HG03521 (cell line): ENCODE measurements around the gene RHBDF2.

Source experiments
- ATAC-seq: cut with Tn5 transposase; IDR thresholded peaks from one replicate; pipeline ENCODE4 v1.9.1; 2021; ENCODE audit warnings: mild to moderate bottlenecking, moderate library complexity; ENCODE audit not compliant: unreplicated experiment

Gene RHBDF2

DNA sequence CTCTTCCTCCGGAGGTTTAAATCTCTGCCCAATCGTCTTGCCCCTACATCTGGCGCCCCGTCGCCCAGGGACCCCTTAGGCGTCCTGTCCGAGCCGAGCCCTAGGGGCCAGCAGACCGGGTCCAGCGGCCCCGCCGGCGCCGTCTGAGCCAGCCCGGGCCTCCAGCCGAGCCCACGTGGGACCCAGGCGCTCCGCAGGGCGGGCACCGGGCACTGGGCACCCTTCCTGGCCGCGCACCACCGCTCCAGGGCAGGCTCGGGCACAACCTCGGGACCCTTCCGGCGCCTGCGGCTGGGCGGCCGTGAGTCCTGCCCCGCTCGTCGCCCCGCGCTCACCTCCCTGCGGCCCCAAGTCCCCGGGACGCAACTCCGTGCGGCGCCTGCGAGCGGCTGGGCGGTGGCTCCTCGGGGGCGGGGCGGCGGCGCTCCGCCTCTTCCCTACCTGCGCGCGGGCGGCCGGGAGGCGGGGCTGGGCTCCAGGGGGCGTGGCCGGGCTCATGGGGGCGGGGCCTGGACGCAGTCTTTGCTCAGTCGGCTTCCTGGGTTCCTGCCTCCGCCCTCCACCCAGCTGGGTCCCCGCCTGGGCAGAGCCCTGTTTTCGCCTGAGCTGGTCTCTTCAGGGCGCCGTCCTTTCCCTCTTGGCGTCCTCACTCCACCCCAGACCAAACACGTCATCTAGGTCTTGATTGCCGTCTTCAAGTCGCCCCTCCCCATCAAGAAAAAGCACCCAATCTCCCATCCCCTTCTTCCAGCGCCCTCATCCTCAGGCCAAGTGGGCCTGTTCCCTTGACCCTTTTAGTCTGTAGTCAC is at the start of gene RHBDF2:
Gene RHBDF2, minus strand, starts transcription at position 406 of the 809 bp plus-strand sequence. CDS start 19,899 bp downstream, outside the sequence.
- peak; percentile 77 for ATAC-seq

DNA sequence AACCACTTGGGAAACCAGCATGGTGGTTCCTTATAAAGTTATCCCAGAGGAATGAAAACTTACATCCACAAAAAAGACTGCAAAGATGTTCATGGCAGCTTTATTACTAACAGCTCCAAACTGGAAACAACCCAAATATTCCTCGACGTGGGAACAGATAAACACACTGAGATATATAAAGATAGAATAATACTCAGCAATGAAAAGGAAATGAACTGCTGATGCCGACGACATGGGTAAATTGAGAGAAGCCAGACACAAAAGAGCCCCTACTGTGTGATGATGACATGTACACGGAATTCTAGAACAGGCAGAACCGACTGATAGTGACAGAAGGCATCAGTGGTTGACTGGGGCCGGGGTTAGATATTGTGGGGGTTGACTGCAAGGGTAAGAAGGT is 48.3 kb upstream of the RHBDF2 start:
- ATAC-seq, result no peak

DNA sequence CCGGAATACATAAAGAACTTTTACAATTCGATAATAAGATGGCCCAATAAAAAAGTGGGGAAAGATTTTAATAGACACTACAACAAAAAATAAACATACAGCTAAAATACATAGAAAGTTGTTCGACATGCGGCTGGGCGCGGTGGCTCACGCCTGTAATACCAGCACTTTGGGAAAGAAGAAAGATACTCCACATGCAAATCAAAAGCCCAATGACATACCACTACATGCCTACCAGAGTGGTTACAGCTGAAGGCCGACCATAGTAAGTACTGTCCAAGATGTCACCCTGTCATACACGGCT is 47.9 kb upstream of the RHBDF2 start:
- no peak for ATAC-seq

DNA sequence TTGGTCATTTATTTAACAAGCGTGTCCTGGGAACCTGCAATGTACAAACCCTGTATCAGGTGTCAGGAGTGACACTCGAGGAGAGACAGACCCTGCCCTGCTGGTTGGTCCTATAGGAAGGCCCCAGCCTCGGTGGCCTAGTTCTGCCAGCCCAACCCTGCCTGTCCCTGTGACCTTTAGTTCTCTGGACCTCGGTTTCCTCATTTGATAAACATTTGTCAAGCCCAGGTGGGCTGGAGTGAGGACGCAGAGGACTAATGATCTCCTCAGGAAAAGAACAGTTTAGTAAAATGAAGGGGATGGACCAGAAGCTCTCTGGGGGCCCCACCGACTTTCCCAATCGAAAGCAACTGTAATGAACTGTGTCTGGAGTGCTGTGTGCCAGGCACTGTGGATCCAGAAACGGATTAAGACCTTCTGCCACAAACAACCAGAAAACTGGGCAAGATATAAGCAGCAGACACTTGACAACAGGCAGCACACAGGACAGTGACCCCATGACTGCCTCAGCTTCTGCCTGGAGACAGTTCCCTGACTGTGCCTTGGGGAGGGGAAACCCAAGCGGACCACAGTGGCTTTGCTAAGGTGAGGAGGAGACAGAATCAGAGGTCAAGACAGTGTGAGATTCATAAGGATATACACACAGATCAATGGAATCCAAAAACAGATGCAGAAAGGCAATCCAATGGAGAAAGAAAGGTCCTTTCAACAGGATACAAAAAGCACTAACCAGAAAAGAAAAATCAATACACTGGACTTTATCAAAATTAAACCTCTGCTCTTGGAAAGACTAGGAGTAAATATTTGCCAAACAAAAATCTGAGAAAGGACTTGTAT is 47.4 kb upstream of the RHBDF2 start:
- ATAC-seq, result no peak

DNA sequence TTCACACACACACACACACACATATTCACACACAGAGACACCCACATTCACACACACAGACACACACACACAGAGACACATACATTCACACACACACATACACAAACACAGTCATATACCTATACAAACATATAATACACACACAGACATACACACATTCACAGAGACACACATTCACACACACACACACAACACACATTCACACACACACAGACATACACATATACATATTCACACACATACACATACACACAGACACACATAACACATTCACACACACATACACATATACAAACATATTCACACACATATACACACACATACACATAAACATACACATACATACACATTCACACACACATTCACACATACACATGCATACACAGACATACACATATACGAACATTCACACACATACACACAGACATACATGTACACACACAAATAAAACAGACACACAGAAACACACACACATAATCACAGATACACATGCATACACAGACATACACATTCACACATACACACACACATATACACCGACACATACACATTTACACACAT is 46.5 kb upstream of the RHBDF2 start:
- no peak for ATAC-seq

DNA sequence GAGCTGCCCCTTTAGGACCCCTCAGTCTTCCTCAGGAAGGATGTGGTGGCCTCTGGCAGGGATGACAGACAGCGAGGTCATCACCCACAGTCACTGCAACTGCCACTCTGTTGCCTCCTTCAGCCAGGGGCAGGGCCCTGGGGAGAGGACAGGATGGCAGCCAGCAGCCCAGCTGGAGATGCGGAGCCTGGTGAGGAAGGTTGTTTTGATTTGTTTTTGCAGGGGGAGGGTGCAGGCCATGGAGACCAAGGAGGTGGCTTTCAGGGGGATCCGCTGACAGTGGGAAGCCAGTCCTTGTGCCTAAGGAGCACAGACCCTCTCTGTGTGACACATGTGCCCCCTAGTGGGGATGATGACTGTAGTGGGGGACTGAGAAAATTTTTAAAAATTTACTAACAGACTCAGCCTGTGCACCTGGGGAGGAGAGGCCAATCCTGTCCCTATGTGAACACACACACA is 46.0 kb upstream of the RHBDF2 start:
- ATAC-seq, result no peak

DNA sequence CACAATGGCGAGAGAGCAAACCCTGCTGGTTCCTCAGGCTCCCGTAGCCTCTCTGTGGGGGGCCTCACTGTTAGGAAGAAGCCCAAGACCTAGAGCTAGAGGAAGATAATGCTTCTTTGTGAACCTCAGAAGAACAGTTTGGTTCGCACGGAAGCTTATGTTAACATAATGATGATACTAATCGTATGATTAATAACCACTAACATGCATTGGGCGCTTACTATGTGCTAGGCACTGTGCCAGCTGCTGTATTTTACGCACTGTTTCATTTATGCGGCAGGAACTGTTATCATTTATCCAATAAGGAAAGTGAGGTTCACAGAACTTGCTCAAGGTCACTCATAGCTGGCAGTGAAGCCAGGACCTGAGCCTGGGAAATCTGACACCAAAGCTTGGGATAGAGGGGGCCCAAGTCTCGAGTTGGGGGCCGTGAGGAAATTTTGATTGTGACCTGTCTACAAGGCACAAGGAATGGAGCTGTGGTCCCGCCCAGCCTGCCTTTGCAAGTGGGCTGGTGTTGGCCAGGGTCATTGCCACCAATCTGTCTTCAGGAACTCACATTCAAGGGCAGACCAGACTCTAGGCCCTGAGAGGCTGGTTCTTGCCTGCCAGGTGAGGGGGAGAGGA is 45.4 kb upstream of the RHBDF2 start:
- no peak for ATAC-seq

DNA sequence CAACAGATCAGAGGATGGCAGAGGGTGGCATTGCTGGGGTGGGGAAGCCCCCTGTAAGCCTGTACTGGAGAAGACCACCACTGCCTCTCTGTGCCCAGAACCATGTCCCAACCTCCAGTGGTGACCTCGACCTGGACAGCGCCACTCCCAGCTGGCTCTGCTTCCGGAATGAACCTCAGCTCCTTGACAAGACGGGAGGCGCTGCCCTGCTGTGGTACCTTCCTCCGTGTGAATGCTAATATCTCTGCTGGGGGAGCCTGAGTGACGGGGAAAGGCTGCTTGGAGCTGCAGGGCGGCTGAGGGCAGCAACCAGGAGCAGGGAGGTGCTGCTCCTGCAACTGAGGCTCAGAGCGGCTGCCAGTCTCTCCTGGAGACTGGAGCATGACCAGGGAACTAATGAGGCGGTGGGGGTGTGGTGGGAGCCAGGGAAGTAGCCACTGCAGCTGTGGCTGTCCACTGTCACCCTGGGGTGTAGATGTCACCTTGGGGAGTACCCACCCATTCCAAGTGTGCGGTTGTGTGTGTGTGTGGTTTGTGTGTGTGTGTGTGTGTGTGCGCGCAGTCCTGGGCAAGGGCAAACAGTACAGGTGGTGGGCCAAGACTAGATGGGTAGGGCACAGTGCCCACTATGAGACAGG is 44.8 kb upstream of the RHBDF2 start:
- no peak for ATAC-seq

DNA sequence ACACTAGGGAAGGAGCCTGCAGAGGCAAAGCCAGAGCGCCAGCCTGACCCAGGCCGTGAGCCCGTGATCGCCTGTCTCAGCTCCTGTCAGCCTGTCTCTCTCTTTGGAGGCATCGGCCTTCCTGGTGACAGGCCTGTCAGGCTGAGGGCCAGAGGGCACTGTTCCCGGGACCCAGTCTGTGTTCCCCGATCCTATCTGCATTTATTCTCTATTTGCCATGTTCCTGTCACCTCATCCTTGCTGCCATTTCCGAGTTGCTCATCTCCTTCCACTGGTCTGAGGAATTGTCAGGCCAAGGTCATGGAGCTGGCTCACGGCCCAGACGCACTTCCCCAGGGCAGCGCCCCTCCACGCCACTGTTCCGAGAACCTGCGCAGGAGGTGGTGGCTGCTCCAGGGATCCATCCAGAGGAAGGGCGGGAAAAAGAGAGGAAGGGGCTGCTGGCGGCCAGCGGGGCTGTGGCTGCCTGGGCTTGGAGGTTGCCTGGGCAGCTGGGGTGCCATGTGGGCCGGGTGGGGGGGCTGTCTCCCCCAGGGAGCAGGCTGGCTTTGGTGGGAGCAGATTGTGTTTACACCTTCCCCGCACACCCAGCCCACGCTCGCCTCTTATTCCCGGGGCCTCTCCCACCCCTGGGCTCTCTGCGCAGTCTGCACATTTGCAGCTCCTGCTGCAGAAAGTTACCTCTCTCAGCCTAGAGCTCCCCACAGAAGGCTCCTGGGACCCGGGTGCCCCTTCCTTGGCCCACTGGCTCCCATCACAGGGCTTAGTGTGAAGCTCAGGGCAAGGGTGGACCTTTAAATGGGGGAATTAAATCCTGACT is 43.5 kb upstream of the RHBDF2 start:
- no peak for ATAC-seq

DNA sequence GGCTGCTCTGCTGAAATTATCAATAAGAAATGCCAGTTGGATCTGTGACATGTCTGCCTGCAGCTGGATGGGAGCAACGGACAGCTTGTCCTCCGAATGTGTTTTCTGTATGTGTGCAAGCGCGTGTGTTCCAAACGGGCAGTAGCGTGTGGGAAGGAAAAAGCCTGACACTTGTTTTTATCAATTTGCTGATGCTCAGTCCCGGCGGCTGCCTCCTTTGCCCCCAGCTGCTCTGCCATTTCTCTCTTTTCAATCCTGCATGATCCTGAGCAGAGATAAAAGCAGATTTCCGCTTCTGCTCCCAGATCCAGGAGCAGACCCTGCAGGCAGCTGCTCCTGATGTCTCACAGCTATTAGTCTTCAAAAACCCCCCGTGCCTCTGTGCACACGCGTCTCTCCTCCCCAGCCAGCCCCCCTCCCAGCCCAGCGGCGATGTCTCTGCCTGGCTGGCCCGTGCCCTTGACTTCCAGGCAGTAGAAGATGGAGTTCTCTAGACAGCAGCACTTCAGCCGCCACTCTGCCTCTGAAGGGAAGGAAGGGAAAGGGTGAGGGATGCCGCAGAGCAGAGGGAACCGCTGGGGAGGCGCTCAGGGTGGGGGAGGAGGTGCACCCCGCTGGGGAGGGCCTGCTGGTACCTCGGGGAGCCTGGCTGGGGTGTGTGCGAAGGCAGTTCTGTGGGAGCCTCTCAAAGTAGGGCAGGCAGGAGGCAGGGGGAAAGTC is 42.8 kb upstream of the RHBDF2 start:
- ATAC-seq, result no peak

DNA sequence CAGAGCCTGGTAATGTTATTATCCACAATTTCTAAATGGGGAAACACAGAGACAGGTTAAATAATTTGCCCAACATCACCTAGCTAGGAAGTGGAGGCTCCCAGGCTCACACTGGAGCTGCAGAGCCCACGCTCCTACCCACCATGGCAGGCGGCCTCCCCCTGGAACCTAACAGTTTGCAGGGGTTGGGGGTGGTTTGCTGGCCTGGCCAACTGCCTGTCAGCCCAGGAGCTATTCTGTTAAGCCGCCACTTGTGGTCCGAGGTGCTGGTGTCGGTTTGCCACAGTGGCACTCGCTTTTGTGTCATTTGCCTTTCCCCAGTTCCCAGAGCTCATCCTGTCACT is 42.2 kb upstream of the RHBDF2 start:
- ATAC-seq, result no peak

DNA sequence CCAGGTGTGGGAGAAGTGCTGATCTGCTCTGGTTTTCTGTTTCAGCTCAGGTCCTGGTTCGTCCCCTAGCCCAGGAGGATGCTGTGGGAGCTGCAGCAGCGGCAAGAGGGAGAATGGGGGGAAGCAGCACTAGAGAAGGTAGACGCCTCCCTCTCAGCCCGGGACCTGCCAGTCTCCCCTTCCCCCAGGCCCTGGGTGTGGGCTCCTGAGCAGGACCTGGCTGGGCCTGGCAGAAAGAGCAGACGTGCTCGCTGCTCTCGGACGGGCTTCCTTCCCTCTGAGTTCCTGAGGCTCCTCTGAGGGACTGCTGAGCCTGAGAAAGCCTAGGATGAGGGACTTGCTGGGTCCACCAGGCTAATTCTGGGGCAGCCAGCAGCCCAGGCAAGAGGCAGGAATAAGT is 41.8 kb upstream of the RHBDF2 start:
- no peak for ATAC-seq

DNA sequence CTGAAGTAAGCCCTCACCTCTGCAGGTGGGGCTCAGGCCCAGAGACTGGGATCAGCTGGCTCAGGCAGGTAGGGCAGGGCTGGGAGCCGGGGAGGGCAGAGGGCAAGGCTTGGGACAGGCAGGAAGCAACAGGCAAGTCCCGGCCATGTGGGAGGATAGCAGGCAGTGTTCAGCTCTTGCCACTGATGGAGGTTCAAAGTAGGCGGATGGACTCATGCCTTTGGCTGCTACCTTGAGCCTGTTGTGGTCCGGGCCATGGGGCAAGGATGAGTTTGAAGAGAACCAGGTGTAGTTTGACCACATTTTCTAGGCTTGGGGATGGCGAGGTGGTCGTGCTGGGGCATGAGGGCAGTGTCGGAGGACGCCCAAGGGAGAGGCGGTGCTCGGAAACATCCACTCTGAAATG is 41.3 kb upstream of the RHBDF2 start:
- no peak for ATAC-seq

DNA sequence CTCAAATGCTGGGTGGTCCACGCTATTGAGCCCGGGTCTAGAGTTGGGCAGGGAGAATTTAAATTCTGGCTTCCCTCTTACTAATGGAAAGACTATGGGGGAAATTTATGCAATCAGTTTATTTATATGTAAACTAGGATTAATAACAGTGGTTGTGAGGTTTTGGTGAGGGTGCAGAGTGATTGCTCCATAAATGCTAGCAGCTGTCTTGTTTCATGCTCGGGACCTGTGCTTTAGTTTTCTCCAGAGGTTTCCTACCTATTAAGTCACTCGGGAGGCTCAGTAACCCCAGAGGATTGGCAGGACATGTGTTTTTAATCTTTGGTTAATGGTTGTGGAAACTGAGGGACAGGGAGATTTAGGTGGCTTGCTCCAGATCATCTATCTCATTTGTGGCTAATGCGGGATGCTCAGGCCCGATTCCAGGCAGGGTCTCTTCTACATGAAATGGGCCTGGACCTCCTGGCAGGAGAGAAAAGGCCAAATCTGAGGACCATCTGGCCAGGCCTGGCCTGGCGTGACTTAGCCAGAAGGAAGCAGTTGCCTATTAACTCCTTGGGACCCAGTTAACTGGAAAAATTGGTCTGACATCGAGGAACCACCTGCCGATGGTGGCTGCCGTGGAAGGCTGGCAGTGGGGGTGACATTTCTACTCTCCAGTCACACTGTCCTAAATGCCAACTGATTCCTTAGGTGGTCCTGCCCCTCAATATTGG is 40.7 kb upstream of the RHBDF2 start:
- no peak for ATAC-seq

DNA sequence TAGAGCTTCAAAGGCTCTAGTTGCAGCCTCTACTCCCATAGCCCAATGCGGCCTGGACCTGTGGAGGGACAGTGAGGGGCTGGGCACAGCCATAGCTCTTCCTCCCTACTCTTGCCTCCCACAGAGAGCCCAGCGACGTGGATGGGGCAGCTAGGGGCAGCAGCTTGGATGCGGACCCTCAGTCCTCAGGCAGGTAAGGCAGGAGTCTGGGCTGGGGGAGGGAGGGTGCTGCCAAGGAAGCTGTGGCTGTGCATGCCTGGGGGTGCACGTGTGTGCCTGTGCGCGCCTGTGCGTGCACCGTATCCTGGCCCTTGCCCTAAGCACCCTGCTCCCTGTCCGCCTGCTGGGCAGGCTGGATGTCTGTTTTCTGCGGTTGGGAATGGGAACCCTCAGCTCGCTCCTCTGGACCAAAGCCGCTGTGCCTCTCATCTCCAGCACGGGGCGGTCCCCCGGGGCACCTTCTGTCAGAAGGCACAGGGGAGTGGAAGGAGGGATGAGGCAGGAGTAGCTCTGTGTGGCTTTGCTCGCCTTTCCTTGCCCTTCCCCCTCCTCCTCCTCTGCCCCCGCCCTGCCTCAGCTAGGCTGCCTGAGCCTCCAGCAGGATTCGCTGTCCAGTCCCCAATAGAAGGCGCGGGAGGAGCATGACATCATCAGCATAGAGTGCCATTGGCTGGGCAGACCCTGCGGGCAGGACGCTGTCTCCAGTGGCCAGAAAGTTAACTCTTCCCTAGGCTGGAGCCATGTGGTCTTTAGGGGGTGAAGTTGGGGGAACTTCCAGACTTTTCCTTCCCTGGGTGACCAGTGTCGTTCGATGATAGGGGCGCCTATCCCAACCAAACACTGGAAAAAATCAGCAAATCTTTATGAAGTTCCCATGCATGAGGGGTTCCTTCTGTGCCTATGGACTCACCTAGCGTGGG is 39.4 kb upstream of the RHBDF2 start:
- ATAC-seq, result no peak

DNA sequence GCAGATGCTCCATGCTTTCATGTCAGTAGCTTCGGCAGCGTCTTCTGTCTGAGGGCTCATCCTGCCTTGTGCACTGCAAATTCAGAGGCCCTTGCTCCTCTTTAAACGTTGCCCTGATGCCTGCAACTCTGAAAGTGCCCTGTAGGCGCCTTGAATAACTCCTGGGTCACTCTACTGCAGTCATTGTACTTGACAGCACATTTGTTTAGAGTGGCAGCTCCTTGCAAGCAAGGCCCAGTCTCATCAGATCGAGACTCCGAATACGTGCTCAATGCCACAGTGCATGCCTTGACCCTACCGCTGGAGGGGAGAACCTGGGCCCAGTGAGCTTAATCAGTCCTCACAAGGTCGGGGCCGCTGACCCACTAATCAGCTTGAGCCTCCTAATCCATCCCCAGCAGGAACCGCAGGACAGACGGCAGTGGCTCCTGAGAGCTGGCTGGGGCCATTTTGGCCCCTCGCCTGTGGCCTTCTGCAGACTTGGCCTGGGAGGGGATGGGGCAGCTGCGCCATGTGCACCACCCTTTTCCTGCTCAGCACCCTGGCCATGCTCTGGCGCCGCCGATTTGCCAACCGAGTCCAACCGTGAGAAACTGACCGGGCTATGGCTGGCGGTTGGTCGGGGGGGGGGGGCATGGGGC is 38.5 kb upstream of the RHBDF2 start, which contains the start of gene PRCD:
Gene PRCD, plus strand, starts transcription at position 414 of the 641 bp plus-strand sequence. Its CDS starts 98 bp downstream, at position 512.
- ATAC-seq, result no peak

DNA sequence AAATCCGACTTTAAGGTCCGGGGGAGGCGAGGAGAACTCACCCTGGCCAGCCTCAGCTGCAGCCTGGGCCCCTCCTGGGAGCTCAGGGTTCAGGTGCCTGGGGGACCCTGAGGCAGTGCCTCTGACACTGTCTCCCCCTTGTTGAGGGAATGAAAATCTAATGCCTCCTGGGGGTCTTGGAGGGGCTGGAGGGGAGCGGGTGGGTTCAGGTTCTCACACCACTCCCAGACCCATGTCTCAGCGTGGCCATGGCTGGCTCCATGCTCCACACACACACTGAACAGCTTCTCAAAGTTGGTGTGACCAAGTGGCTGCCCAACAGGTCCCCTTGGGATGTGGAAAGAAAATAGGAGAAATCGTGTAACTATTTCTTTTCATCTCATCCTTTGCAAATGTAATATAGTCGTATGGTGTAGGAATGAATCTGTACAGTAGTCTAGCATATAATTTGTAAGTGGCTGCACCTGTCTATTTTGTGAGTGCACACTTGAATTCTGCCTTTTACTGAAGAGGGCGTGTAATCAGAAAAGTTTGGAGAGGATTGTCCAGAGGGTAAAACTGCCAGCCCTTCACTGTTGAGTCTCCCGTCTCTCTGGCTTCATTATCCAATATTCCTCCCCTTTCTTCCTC is 37.8 kb upstream of the RHBDF2 start:
- no peak for ATAC-seq
